Ectodermal cell (in vitro differentiated cells): ENCODE results near the gene SEPHS1. TPM values are rescaled to one million over a fixed set of nuclear protein-coding genes. Genes with fewer than 3 reads are reported as not detected.

Experiments used
- H3K27ac ChIP-seq: 2 replicates; pipeline ENCODE4 v1.7.0; 2013; ENCODE audit warnings: mild to moderate bottlenecking, low read depth, low read length; ENCODE audit not compliant: insufficient read depth, poor library complexity, severe bottlenecking
- H3K27me3 ChIP-seq: 2 replicates; pipeline ENCODE4 v1.7.0; 2013; ENCODE audit warnings: mild to moderate bottlenecking, low read length; ENCODE audit not compliant: insufficient read depth, control insufficient read depth, poor library complexity, severe bottlenecking
- H3K36me3 ChIP-seq: one replicate; pipeline ENCODE4 v1.7.0; 2013; ENCODE audit warnings: low read length; ENCODE audit not compliant: control insufficient read depth, insufficient read depth
- H3K4me1 ChIP-seq: one replicate; pipeline ENCODE4 v1.7.0; 2013; ENCODE audit warnings: low read length; ENCODE audit not compliant: control insufficient read depth, insufficient read depth
- H3K4me3 ChIP-seq: 2 replicates; pipeline ENCODE4 v1.7.0; 2013; ENCODE audit warnings: low read depth, low read length, control low read depth; ENCODE audit not compliant: insufficient read depth
- H3K9me3 ChIP-seq: 2 replicates; pipeline ENCODE4 v1.7.0; 2013; ENCODE audit warnings: mild to moderate bottlenecking, low read length, moderate library complexity; ENCODE audit not compliant: control insufficient read depth
- WGBS, 2 experiments: methylation state at CpG; one replicate each; pipeline ENCODE4 v1.1.7; 2013; ENCODE audit warnings: missing lambda C conversion rate in 2 of 2; 5-methylcytosine and 5-hydroxymethylcytosine counted together
- polyA plus RNA-seq, 4 experiments: library from polyadenylated mRNA; stranded (reverse); fragments of 50-300 nt; gene quantifications; one replicate each; pipeline ENCODE4 v1.2.3, GENCODE V29; 2013

Gene SEPHS1
- 99.8 TPM for polyA plus RNA-seq (2013, experiment 1 of 4)
- 96.8 TPM for polyA plus RNA-seq (2013, experiment 2 of 4)
- 85.6 TPM for polyA plus RNA-seq (2013, experiment 3 of 4)
- polyA plus RNA-seq (2013, experiment 4 of 4), result 96.3 TPM

GRCh38 chr10:13348216-13349017 lies at the start of gene SEPHS1:
Gene SEPHS1, minus strand, starts transcription at chr10:13348293. Its CDS starts 3,343 bp downstream, at chr10:13344950.
- Histone ChIP-seq H3K27ac (peak within 1 kb of the TSS; percentile 97), H3K9me3 (no peaks in the 10 kb centered on the region), H3K36me3 (peaks cover 4% of the 10 kb centered on the region), H3K4me3 (peak within 1 kb of the TSS; percentile 76), H3K27me3 (peaks cover 43% of the 10 kb centered on the region), H3K4me1 (peaks cover 36% of the 10 kb centered on the region)
- 0% methylated on average over 65 of the region's 65 CpGs for WGBS, 2 experiments

GRCh38 chr10:13397052-13397451 lies 49.0 kb upstream of the SEPHS1 start:
- Histone ChIP-seq H3K36me3 (no peaks in the 10 kb centered on the region), H3K4me3 (no peak overlapping the region), H3K4me1 (no peaks in the 10 kb centered on the region), H3K9me3 (no peaks in the 10 kb centered on the region), H3K27ac (no peak overlapping the region), H3K27me3 (no peaks in the 10 kb centered on the region)
- WGBS, 2 experiments, result 94 to 97% methylated on average over 3 of the region's 3 CpGs

- no peak overlapping the region for H3K27ac ChIP-seq
- H3K9me3 ChIP-seq, result no peaks in the 10 kb centered on the region
- no peaks in the 10 kb centered on the region for H3K36me3 ChIP-seq
- no peaks in the 10 kb centered on the region for H3K4me1 ChIP-seq
- no peak overlapping the region for H3K4me3 ChIP-seq
- no peaks in the 10 kb centered on the region for H3K27me3 ChIP-seq
Observed at GRCh38 chr10:13396369-13396768, 48.3 kb upstream of the SEPHS1 start.

- Histone ChIP-seq H3K36me3 (no peaks in the 10 kb centered on the region), H3K27ac (no peak overlapping the region), H3K4me1 (no peaks in the 10 kb centered on the region), H3K9me3 (no peaks in the 10 kb centered on the region), H3K27me3 (no peaks in the 10 kb centered on the region), H3K4me3 (no peak overlapping the region)
- 74 to 78% methylated on average over 3 of the region's 3 CpGs for WGBS, 2 experiments
Observed at GRCh38 chr10:13395540-13395939, 47.4 kb upstream of the SEPHS1 start.

- no peaks in the 10 kb centered on the region for H3K36me3 ChIP-seq
- H3K27me3 ChIP-seq, result no peaks in the 10 kb centered on the region
- no peak overlapping the region for H3K4me3 ChIP-seq
- WGBS, 2 experiments, result 88 to 94% methylated on average over 4 of the region's 4 CpGs
- no peaks in the 10 kb centered on the region for H3K4me1 ChIP-seq
- no peaks in the 10 kb centered on the region for H3K9me3 ChIP-seq
- H3K27ac ChIP-seq, result no peak overlapping the region
Observed at GRCh38 chr10:13393640-13394039, 45.5 kb upstream of the SEPHS1 start.

- no peaks in the 10 kb centered on the region for H3K9me3 ChIP-seq
- 97% methylated on average over 5 of the region's 5 CpGs for WGBS, 2 experiments
- H3K4me1 ChIP-seq, result no peaks in the 10 kb centered on the region
- H3K36me3 ChIP-seq, result no peaks in the 10 kb centered on the region
- H3K27ac ChIP-seq, result no peak overlapping the region
- no peak overlapping the region for H3K4me3 ChIP-seq
- no peaks in the 10 kb centered on the region for H3K27me3 ChIP-seq
Observed at GRCh38 chr10:13392701-13393100, 44.6 kb upstream of the SEPHS1 start.

- Histone ChIP-seq H3K9me3 (no peaks in the 10 kb centered on the region), H3K27ac (no peak overlapping the region), H3K27me3 (no peaks in the 10 kb centered on the region), H3K36me3 (no peaks in the 10 kb centered on the region), H3K4me1 (no peaks in the 10 kb centered on the region), H3K4me3 (no peak overlapping the region)
- 82 to 84% methylated on average over 20 of the region's 20 CpGs for WGBS, 2 experiments
Observed at GRCh38 chr10:13390604-13391522, 42.8 kb upstream of the SEPHS1 start.

- H3K27me3 ChIP-seq, result no peaks in the 10 kb centered on the region
- no peaks in the 10 kb centered on the region for H3K36me3 ChIP-seq
- H3K9me3 ChIP-seq, result no peaks in the 10 kb centered on the region
- no peak overlapping the region for H3K4me3 ChIP-seq
- H3K27ac ChIP-seq, result no peak overlapping the region
- no peaks in the 10 kb centered on the region for H3K4me1 ChIP-seq
- WGBS, 2 experiments, result 88 to 97% methylated on average over 3 of the region's 3 CpGs
Observed at GRCh38 chr10:13388478-13389230, 40.6 kb upstream of the SEPHS1 start.

- WGBS, 2 experiments, result 90 to 91% methylated on average over 7 of the region's 7 CpGs
- H3K27me3 ChIP-seq, result peaks cover 5% of the 10 kb centered on the region
- H3K4me1 ChIP-seq, result no peaks in the 10 kb centered on the region
- no peak overlapping the region for H3K4me3 ChIP-seq
- no peak overlapping the region for H3K27ac ChIP-seq
- no peaks in the 10 kb centered on the region for H3K36me3 ChIP-seq
- no peaks in the 10 kb centered on the region for H3K9me3 ChIP-seq
Observed at GRCh38 chr10:13386021-13386420, 37.9 kb upstream of the SEPHS1 start.
